ENCODE data around the gene SNORC. TPM values are rescaled to one million over a fixed set of nuclear protein-coding genes. Genes with fewer than 3 reads are reported as not detected.

Gene SNORC
- total RNA-seq, 1 donor from 2014 or later: not detected

DNA sequence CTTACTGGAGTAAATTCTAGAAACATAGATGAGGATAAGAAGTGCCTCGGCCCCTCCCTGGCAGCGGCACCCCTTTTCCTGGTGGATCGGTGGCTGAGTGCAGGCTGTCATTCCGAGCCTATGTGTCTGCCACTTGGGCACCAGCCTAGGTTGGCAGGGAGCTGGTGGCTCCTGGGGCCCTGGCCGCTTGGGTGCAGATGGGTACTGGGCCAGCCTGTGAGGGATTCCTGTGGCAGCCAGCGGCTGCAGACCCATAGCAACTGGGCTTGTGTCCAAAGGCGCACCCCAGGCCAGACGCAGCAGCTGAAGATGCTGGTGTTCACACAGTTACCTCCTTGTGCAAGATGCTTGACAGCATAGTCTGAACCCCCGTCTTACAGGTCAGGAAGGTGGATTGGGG lies 2.8 kb downstream of the SNORC start:
- no peak overlapping the region for H3K4me2 ChIP-seq
- no peak overlapping the region for H2AFZ ChIP-seq (replicated peaks)
- no peak overlapping the region for H3K9ac ChIP-seq
- H3K9me3 ChIP-seq (ENCODE audit: low read depth): no peaks in the 10 kb centered on the region
- H3K27ac ChIP-seq: no peak overlapping the region
- peaks cover 4% of the 10 kb centered on the region for H3F3A ChIP-seq (ENCODE audit: low read depth)
- peaks cover 39% of the 10 kb centered on the region for H3K27me3 ChIP-seq
- Mint-ChIP-seq H3K4me3 (no peak overlapping the region), H3K9me3 (no peaks in the 10 kb centered on the region), H3K27ac (no peak overlapping the region), H3K36me3 (no peaks in the 10 kb centered on the region), H3K4me1 (peaks cover 23% of the 10 kb centered on the region), H3K27me3 (ENCODE audit: insufficient read depth, low read depth) (peaks cover 22% of the 10 kb centered on the region)
- no peaks in the 10 kb centered on the region for H4K20me1 ChIP-seq (ENCODE audit: low read depth)
- no peak for DNase-seq (ENCODE audit: low spot score)
- H3K36me3 ChIP-seq: no peaks in the 10 kb centered on the region
- TF ChIP-seq, protein P1, sequence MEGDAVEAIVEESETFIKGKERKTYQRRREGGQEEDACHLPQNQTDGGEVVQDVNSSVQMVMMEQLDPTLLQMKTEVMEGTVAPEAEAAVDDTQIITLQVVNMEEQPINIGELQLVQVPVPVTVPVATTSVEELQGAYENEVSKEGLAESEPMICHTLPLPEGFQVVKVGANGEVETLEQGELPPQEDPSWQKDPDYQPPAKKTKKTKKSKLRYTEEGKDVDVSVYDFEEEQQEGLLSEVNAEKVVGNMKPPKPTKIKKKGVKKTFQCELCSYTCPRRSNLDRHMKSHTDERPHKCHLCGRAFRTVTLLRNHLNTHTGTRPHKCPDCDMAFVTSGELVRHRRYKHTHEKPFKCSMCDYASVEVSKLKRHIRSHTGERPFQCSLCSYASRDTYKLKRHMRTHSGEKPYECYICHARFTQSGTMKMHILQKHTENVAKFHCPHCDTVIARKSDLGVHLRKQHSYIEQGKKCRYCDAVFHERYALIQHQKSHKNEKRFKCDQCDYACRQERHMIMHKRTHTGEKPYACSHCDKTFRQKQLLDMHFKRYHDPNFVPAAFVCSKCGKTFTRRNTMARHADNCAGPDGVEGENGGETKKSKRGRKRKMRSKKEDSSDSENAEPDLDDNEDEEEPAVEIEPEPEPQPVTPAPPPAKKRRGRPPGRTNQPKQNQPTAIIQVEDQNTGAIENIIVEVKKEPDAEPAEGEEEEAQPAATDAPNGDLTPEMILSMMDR (IDR thresholded peaks at IDR 0.05): no peak
- TF ChIP-seq EZH2 (IDR thresholded peaks at IDR 0.05): no peak
- no peak for TF ChIP-seq EZH2phosphoT487 (IDR thresholded peaks at IDR 0.05)
- no peaks in the 10 kb centered on the region for H3K79me2 ChIP-seq (ENCODE audit: low read depth)
- peaks cover 4% of the 10 kb centered on the region for H3K4me1 ChIP-seq
- no peak overlapping the region for H3K4me3 ChIP-seq

DNA sequence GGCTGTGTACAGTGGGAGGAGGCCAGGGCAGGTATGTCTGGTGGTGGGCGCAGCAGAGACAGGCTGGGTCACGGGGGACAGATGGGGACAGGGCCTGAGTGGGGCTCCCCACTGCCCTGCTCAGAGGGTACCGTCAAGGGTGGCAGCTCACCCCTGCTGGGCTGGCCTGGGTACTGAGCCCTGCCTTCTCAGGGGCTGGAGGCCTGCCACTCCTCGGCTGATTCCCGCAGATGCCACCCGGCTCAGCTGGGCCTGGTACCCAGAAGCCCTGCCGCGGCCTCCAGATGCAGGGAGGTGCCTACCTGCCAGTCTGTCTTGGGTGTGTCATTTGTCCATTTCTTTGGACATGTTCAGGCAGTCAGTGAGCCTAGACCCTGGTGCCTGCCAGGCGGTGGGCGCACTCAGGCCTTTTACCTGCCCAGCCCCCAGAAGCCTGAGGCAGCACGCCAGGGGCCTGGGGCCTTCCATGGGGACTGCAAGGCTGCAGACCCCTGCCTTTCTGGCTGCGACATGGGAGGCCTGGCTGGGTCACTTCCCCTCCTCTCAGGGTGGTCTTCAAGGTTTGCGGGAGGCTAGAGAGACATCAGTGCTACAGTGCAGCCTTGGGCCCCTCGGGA lies 3.3 kb downstream of the SNORC start:
- peaks cover 24% of the 10 kb centered on the region for H3K4me1 Mint-ChIP-seq
- Histone ChIP-seq H3K9ac (no peak overlapping the region), H3F3A (ENCODE audit: low read depth) (peaks cover 4% of the 10 kb centered on the region), H3K36me3 (no peaks in the 10 kb centered on the region), H4K20me1 (ENCODE audit: low read depth) (no peaks in the 10 kb centered on the region), H3K4me3 (no peak overlapping the region), H3K27ac (no peak overlapping the region), H2AFZ (replicated peaks) (no peak overlapping the region), H3K4me1 (peaks cover 4% of the 10 kb centered on the region), H3K27me3 (peaks cover 45% of the 10 kb centered on the region), H3K4me2 (no peak overlapping the region), H3K79me2 (ENCODE audit: low read depth) (no peaks in the 10 kb centered on the region), H3K9me3 (ENCODE audit: low read depth) (no peaks in the 10 kb centered on the region)
- peaks cover 22% of the 10 kb centered on the region for H3K27me3 Mint-ChIP-seq (ENCODE audit: insufficient read depth, low read depth)
- H3K4me3 Mint-ChIP-seq: no peak overlapping the region
- H3K36me3 Mint-ChIP-seq: no peaks in the 10 kb centered on the region
- H3K27ac Mint-ChIP-seq: no peak overlapping the region
- H3K9me3 Mint-ChIP-seq: no peaks in the 10 kb centered on the region
- TF ChIP-seq EZH2 (IDR thresholded peaks at IDR 0.05): no peak
- no peak for TF ChIP-seq EZH2phosphoT487 (IDR thresholded peaks at IDR 0.05)
- TF ChIP-seq, protein P1 (IDR thresholded peaks at IDR 0.05): no peak
- DNase-seq (ENCODE audit: low spot score): no peak

DNA sequence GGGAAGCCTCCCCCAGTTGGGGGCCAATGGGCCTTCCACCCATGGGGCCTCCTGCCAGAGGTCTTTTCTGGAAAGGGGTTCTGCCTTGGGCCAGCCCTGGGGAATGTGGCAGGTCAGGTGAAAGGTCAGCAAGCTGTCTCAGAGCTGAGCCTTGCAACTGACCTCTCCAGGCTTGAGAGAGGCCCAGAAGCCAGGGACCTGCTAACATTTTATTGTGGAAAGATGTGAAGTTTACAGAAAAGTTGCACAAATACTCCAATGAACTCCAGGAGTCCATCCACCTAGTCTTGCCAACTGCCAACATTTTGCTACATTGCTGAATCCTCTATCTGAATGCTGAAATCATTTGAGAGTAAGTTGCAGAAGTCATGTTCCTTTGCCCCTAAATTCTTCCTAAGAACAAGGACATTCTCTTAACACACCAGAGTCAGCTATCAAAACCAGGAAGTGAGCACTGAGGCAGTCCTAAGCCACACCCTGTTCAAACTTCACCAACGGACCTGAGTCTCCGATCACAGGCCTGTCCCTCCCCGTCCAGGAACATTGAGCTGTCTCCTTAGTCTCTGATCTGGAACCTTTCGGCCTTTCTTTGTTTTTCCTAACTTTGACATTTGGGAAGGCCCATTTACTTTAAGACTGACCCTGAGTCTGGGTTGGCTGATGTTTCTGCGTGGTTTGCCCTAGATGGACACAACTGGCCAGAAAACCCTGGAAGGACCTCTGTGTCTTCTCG lies 4.0 kb downstream of the SNORC start:
- H3K36me3 ChIP-seq: no peaks in the 10 kb centered on the region
- H3K4me2 ChIP-seq: no peak overlapping the region
- TF ChIP-seq, protein P1 (IDR thresholded peaks at IDR 0.05): no peak
- no peak for TF ChIP-seq EZH2phosphoT487 (IDR thresholded peaks at IDR 0.05)
- no peak for TF ChIP-seq EZH2 (IDR thresholded peaks at IDR 0.05)
- H3K27ac ChIP-seq: no peak overlapping the region
- H3K4me1 ChIP-seq: peaks cover 4% of the 10 kb centered on the region
- Mint-ChIP-seq H3K9me3 (no peaks in the 10 kb centered on the region), H3K4me1 (peaks cover 23% of the 10 kb centered on the region), H3K27me3 (ENCODE audit: insufficient read depth, low read depth) (peaks cover 22% of the 10 kb centered on the region), H3K36me3 (no peaks in the 10 kb centered on the region), H3K4me3 (no peak overlapping the region), H3K27ac (no peak overlapping the region)
- no peak overlapping the region for H3K4me3 ChIP-seq
- no peak overlapping the region for H3K9ac ChIP-seq
- H4K20me1 ChIP-seq (ENCODE audit: low read depth): no peaks in the 10 kb centered on the region
- no peaks in the 10 kb centered on the region for H3K9me3 ChIP-seq (ENCODE audit: low read depth)
- no peak overlapping the region for H2AFZ ChIP-seq (replicated peaks)
- no peak for DNase-seq (ENCODE audit: low spot score)
- peaks cover 4% of the 10 kb centered on the region for H3F3A ChIP-seq (ENCODE audit: low read depth)
- peaks cover 52% of the 10 kb centered on the region for H3K27me3 ChIP-seq
- no peaks in the 10 kb centered on the region for H3K79me2 ChIP-seq (ENCODE audit: low read depth)
